A549 (cell line): Measurements from ENCODE around the gene GATAD2A. TPM values are rescaled to one million over a fixed set of nuclear protein-coding genes. Genes with fewer than 3 reads are reported as not detected.

ENCODE experiments used
- ATAC-seq, 2 experiments: fragments of 200-7000 bp in 1 of 2; fragments of >200 bp in 1 of 2; cut with Nextera tagmentation in 1 of 2; cut with Tn5 transposase in 1 of 2; 3 replicates each; pipeline versions ENCODE4 v1.8.0 to v1.9.1; 2018 to 2020; ENCODE audit warnings: mild to moderate bottlenecking in 1 of 2, moderate library complexity in 1 of 2
- CTCF ChIA-PET: fragments of 300-600 bp; sonication (Branson Sonifier 250); formaldehyde crosslinking; extraction: SDS; loops from one replicate; lab custom pipeline; 2021; ENCODE audit warnings: antibody characterized with exemption, inconsistent platforms; lab: Yijun Ruan, JAX
- POLR2A ChIA-PET: fragments of 350-600 bp; formaldehyde crosslinking; extraction: SDS; loops from one replicate; lab custom pipeline; 2021; ENCODE audit warnings: antibody characterized with exemption, inconsistent platforms; lab: Yijun Ruan, JAX
- DNase-seq, 2 experiments: peaks; one replicate each; pipeline versions ENCODE4 v3.0.0 to v3.0.0-alpha.2; 2011 to 2016; ENCODE audit warnings: low read depth in 1 of 2, low spot score in 1 of 2
- FAIRE-seq: peaks from 2 replicates; lab custom pipeline; 2011; peaks lifted over from hg19 to GRCh38; lab: Jason Lieb, UNC
- H3K27ac ChIP-seq, 2 experiments: fragments of >200 bp; sonication (Bioruptor Twin); formaldehyde crosslinking; 3 replicates each; pipeline ENCODE4 v1.5.1; 2016 to 2017
- H3K4me1 ChIP-seq: fragments of >200 bp; sonication (Bioruptor Twin); formaldehyde crosslinking; 3 replicates; pipeline ENCODE4 v1.6.1; 2016
- H3K4me2 ChIP-seq: fragments of >200 bp; sonication (Bioruptor Twin); formaldehyde crosslinking; 3 replicates; pipeline ENCODE4 v1.6.1; 2016
- H3K4me3 ChIP-seq: fragments of >200 bp; sonication (Bioruptor Twin); formaldehyde crosslinking; 3 replicates; pipeline ENCODE4 v1.5.1; 2016
- H3K9me3 ChIP-seq: fragments of >200 bp; sonication (Bioruptor Twin); formaldehyde crosslinking; 3 replicates; pipeline ENCODE4 v1.6.1; 2016
- BHLHE40 ChIP-seq: IDR thresholded peaks from 2 replicates; pipeline ENCODE4 v1.6.1; 2012; ENCODE audit warnings: low read depth, low read length, inconsistent platforms
- CBX2 ChIP-seq: fragments of 200-600 bp; sonication (generic); IDR thresholded peaks from 2 replicates; pipeline ENCODE4 v1.6.1; 2016; ENCODE audit warnings: low read depth, mild to moderate bottlenecking, borderline replicate concordance
- CBX8 ChIP-seq: fragments of 200-600 bp; sonication (generic); IDR thresholded peaks from 2 replicates; pipeline ENCODE4 v1.6.1; 2016
- CEBPB ChIP-seq, 2 experiments: fragments of >200 bp in 1 of 2; sonication (Bioruptor Twin) in 1 of 2; formaldehyde crosslinking in 1 of 2; IDR thresholded peaks; 2 replicates each; pipeline ENCODE4 v1.6.1; 2012 to 2016
- HEYL ChIP-seq: fragments of 250-450 bp; sonication (Bioruptor Pico); IDR thresholded peaks from 2 replicates; pipeline ENCODE4 v1.8.0; 2021; ENCODE audit warnings: mild to moderate bottlenecking, moderate library complexity
- HOXB13 ChIP-seq: fragments of 250-450 bp; sonication (Bioruptor Pico); IDR thresholded peaks from 2 replicates; pipeline ENCODE4 v1.5.0; 2020; ENCODE audit warnings: low read depth, mild to moderate bottlenecking, moderate library complexity
- JUNB ChIP-seq: fragments of >200 bp; sonication (Bioruptor Twin); formaldehyde crosslinking; IDR thresholded peaks from 2 replicates; pipeline ENCODE4 v1.6.1; 2016
- MAFK ChIP-seq: fragments of 450-650 bp; IDR thresholded peaks from 2 replicates; pipeline ENCODE4 v1.6.1; 2014; ENCODE audit not compliant: partially characterized antibody
- MYC ChIP-seq: IDR thresholded peaks from 2 replicates; pipeline ENCODE4 v1.6.1; 2012; ENCODE audit warnings: mild to moderate bottlenecking, inconsistent platforms, low read length, improper control_type of control experiment, borderline replicate concordance
- NFE2L2 ChIP-seq: fragments of 150-350 bp; conservative IDR thresholded peaks from 2 replicates; pipeline ENCODE4 v1.6.1; 2014; ENCODE audit warnings: low read length
- NR3C1 ChIP-seq: fragments of >200 bp; sonication (Bioruptor Twin); formaldehyde crosslinking; IDR thresholded peaks from 3 replicates; pipeline ENCODE4 v1.6.1; 2017
- RARB ChIP-seq: fragments of 250-450 bp; sonication (Bioruptor Pico); IDR thresholded peaks from 2 replicates; pipeline ENCODE4 v1.8.0; 2021; ENCODE audit warnings: mild to moderate bottlenecking, moderate library complexity
- RFX5 ChIP-seq: fragments of 450-650 bp; IDR thresholded peaks from 2 replicates; pipeline ENCODE4 v1.7.1; 2014; ENCODE audit warnings: antibody characterized with exemption, mild to moderate bottlenecking, moderate library complexity
- TFCP2L1 ChIP-seq: fragments of 250-450 bp; sonication (Bioruptor Pico); IDR thresholded peaks from 2 replicates; pipeline ENCODE4 v1.5.0; 2021; ENCODE audit warnings: mild to moderate bottlenecking
- TP53 ChIP-seq: fragments of 250-450 bp; sonication (Bioruptor Pico); IDR thresholded peaks from 2 replicates; pipeline ENCODE4 v1.5.0; 2021; ENCODE audit warnings: mild to moderate bottlenecking, moderate library complexity
- ZC3H11A ChIP-seq: fragments of 450-650 bp; IDR thresholded peaks from 2 replicates; pipeline ENCODE4 v1.6.1; 2014; ENCODE audit warnings: antibody characterized with exemption, mild to moderate bottlenecking
- ZNF302 ChIP-seq: fragments of 250-450 bp; sonication (Bioruptor Pico); IDR thresholded peaks from 2 replicates; pipeline ENCODE4 v1.9.0; 2021; ENCODE audit warnings: inconsistent platforms, mild to moderate bottlenecking, moderate library complexity
- WGBS: methylation state at CpG from one replicate; pipeline ENCODE4 v1.1.6; 2017; ENCODE audit errors: missing lambda C conversion rate; 5-methylcytosine and 5-hydroxymethylcytosine counted together
- polyA plus RNA-seq, 4 experiments: library from polyadenylated mRNA; depleted of rRNA in 3 of 4; stranded (reverse); fragments of >200 nt; fragmentation: RNase III in 1 of 4; extraction: RNeasy Plus Mini Kit Qiagen cat#74134 plus additional on column Dnase treatment in 1 of 4; gene quantifications; 2 replicates in 3 of 4; 3 replicates in 1 of 4; pipeline ENCODE4 v1.2.3, GENCODE V29; 2011 to 2017
- TF ChIP-seq, protein P1 (sequence below): fragments of 200-600 bp; sonication (generic); IDR thresholded peaks from 2 replicates; pipeline ENCODE4 v1.6.1; 2016; ENCODE audit warnings: antibody characterized with exemption, mild to moderate bottlenecking, moderate library complexity
- TF ChIP-seq, protein P2 (sequence below): IDR thresholded peaks from 2 replicates; pipeline ENCODE4 v1.6.1; 2012; ENCODE audit warnings: low read depth, borderline replicate concordance
- TF ChIP-seq, protein P3 (sequence below): fragments of 450-650 bp; IDR thresholded peaks from 2 replicates; pipeline ENCODE4 v1.6.1; 2014; ENCODE audit warnings: antibody characterized with exemption
- TF ChIP-seq, protein P4 (sequence below): fragments of 150-350 bp; IDR thresholded peaks from 2 replicates; pipeline ENCODE4 v1.6.1; 2014; ENCODE audit warnings: low read depth, mild to moderate bottlenecking, low read length
- TF ChIP-seq, protein P5 (sequence below): IDR thresholded peaks from 2 replicates; pipeline ENCODE4 v1.6.1; 2012

The GATAD2A gene
- polyA plus RNA-seq, 2 of the 4 experiments (the other 2 are of a cell fraction): 25.2 to 28.9 TPM

DNA sequence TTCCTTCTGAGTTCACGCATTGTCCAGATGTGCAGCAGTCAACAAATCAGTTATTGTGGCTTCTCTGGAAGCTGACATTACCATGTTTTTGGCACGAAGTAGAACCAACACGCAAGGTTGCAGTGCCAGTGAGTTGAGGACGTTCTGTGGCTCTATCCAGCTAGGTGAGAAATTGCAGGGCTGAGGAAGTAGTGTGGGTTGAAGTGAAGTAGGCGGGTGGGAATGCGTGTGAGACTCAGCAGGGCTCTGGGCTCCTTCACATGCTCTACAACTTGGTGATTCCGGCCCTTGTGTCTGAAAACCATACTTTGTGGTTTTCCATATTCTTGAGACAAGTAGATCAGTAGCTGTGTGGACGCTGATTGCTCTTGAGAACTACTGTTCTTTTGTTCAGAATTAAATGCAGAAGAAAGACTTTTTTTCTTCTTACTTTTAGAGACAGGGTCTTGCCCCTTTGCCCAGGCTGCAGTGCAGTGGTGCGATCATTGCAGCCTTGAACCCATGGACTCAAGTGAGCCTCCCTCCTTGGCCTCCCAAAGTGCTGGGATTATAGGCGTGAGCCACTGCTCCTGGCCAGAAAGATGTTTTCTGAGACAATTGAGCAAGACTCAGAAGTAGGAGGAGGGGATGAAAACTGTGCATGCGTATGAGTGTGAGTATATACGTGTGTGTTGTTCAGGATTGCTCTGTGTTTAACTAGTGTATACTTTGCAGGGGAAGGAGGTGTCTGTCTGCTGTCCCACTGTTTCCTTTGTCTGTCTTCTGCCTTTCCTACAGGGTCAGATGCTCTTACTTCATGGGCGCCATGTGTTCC, 46.2 kb downstream of the GATAD2A start (continued):
- TF ChIP-seq CBX2 (no peak), ZNF302 (CRISPR knock-in tag) (no peak)
- TF ChIP-seq, protein P1, sequence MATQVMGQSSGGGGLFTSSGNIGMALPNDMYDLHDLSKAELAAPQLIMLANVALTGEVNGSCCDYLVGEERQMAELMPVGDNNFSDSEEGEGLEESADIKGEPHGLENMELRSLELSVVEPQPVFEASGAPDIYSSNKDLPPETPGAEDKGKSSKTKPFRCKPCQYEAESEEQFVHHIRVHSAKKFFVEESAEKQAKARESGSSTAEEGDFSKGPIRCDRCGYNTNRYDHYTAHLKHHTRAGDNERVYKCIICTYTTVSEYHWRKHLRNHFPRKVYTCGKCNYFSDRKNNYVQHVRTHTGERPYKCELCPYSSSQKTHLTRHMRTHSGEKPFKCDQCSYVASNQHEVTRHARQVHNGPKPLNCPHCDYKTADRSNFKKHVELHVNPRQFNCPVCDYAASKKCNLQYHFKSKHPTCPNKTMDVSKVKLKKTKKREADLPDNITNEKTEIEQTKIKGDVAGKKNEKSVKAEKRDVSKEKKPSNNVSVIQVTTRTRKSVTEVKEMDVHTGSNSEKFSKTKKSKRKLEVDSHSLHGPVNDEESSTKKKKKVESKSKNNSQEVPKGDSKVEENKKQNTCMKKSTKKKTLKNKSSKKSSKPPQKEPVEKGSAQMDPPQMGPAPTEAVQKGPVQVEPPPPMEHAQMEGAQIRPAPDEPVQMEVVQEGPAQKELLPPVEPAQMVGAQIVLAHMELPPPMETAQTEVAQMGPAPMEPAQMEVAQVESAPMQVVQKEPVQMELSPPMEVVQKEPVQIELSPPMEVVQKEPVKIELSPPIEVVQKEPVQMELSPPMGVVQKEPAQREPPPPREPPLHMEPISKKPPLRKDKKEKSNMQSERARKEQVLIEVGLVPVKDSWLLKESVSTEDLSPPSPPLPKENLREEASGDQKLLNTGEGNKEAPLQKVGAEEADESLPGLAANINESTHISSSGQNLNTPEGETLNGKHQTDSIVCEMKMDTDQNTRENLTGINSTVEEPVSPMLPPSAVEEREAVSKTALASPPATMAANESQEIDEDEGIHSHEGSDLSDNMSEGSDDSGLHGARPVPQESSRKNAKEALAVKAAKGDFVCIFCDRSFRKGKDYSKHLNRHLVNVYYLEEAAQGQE: no peak

DNA sequence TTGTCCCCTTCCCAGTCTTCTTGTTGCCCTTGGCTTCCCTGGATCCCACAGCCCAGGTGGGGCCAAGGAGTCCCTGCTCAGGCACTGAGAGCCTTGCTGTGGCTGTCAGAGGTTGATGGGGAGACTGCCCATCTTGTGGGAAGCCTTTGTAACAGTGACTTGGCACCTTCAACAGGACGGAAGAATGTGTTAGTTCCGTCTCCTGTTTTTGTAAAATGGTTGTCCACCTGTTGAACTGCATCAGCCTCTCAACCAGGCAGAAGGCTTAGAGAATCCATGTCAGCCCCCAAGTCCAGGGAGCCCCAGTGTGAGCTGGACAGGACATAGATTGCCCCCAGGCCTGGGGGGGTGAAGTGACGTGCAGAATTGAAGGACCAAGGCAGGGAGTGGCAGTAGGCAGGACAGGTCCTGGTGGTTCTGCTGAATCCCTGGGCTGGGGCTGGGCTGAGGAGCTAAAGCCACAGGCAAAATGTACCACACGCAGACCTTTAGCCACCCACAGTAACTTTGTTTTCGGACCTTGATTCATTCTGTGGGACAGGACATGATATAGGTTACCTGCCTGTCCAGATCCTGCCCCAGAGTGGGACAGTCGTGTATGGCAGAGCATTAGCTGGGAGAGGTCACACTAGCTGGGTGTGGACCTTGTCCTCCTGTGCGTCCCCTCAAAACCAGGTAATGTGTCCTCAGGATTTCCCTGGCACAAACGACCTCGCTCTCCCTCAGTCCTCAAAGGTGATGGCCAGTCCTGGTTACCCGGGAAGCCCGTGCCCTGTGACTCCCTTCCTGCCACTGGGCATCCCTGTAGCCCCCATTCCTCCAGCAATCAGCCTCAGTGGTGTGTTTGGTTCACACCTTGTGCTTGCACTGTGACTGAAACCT, 47.0 kb downstream of the GATAD2A start:
- H3K4me1 ChIP-seq: no peaks in the 10 kb centered on the region
- 0 out of 6 replicates have a peak overlapping the region, but pooled peaks of 1 of the 2 experiments have one; percentile 18 for H3K27ac ChIP-seq
- ChIA-PET POLR2A (no interaction called here), CTCF (no interaction called here)
- no peaks in the 10 kb centered on the region for H3K9me3 ChIP-seq
- TF ChIP-seq ZC3H11A (no peak), HEYL (CRISPR knock-in tag) (no peak), ZNF302 (CRISPR knock-in tag) (no peak), RARB (CRISPR knock-in tag) (no peak), TFCP2L1 (no peak), HOXB13 (CRISPR knock-in tag) (no peak), CBX8 (no peak), NFE2L2 (no peak), RFX5 (no peak), TP53 (CRISPR knock-in tag) (no peak), MAFK (no peak), JUNB (no peak), MYC (no peak), CEBPB (IDR thresholded peaks at IDR 0.05) (no peak), BHLHE40 (no peak), NR3C1 (no peak)
- TF ChIP-seq, protein P2, sequence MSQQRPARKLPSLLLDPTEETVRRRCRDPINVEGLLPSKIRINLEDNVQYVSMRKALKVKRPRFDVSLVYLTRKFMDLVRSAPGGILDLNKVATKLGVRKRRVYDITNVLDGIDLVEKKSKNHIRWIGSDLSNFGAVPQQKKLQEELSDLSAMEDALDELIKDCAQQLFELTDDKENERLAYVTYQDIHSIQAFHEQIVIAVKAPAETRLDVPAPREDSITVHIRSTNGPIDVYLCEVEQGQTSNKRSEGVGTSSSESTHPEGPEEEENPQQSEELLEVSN: no peak
- TF ChIP-seq, protein P3, sequence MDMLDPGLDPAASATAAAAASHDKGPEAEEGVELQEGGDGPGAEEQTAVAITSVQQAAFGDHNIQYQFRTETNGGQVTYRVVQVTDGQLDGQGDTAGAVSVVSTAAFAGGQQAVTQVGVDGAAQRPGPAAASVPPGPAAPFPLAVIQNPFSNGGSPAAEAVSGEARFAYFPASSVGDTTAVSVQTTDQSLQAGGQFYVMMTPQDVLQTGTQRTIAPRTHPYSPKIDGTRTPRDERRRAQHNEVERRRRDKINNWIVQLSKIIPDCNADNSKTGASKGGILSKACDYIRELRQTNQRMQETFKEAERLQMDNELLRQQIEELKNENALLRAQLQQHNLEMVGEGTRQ: no peak
- TF ChIP-seq, protein P4, sequence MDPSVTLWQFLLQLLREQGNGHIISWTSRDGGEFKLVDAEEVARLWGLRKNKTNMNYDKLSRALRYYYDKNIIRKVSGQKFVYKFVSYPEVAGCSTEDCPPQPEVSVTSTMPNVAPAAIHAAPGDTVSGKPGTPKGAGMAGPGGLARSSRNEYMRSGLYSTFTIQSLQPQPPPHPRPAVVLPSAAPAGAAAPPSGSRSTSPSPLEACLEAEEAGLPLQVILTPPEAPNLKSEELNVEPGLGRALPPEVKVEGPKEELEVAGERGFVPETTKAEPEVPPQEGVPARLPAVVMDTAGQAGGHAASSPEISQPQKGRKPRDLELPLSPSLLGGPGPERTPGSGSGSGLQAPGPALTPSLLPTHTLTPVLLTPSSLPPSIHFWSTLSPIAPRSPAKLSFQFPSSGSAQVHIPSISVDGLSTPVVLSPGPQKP: no peak
- TF ChIP-seq, protein P5, sequence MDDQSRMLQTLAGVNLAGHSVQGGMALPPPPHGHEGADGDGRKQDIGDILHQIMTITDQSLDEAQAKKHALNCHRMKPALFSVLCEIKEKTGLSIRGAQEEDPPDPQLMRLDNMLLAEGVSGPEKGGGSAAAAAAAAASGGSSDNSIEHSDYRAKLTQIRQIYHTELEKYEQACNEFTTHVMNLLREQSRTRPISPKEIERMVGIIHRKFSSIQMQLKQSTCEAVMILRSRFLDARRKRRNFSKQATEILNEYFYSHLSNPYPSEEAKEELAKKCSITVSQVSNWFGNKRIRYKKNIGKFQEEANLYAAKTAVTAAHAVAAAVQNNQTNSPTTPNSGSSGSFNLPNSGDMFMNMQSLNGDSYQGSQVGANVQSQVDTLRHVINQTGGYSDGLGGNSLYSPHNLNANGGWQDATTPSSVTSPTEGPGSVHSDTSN: no peak
- ATAC-seq (peak in 1 of 2 experiments; percentile 35; a peak in 3 of 6 replicates), FAIRE-seq (no peak), DNase-seq (no peak)
- no peak overlapping the region for H3K4me2 ChIP-seq
- WGBS: 89% methylated on average over 11 of the region's 11 CpGs
- H3K4me3 ChIP-seq: no peak overlapping the region
